Activated CD8-positive, alpha-beta memory T cell treated with anti-CD3 and anti-CD28 coated beads, Interleukin-2, amount 50 U/mL, for 1 hour (primary cell): ENCODE data around the gene WWOX.

Experiments
- DNase-seq: peaks from one replicate; pipeline ENCODE4 v3.0.0-alpha.2; 2020; ENCODE audit errors: extremely low read depth

Gene WWOX

DNA sequence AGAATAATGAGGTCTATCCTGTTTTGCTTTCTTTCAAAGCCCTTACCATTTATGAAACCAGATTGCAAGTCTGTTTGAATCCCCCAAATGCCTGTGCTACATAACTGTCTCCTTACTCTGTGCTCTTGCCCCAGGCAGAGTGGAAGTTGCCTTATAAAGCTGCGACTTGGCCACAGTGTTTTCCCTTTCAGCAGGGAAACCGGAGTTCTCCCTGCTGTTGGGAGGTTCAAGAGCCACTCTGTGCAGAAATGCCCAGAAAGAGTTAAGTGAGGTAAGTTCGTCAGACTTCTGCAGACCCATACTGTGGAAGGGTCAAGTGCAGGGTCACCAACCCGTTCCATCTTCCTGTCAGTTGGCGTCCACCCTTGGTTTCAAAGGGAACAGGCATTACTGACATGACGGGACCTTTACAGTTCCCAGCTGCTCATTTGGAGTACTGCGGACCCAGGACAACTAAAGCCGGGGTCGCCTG is 508.9 kb downstream of the WWOX start:
- no peak for DNase-seq

- DNase-seq: no peak
Observed at GRCh38 chr16:78609402-78610274, 510.2 kb downstream of the WWOX start.

- no peak for DNase-seq
Observed at GRCh38 chr16:78611318-78611717, 511.9 kb downstream of the WWOX start.

DNA sequence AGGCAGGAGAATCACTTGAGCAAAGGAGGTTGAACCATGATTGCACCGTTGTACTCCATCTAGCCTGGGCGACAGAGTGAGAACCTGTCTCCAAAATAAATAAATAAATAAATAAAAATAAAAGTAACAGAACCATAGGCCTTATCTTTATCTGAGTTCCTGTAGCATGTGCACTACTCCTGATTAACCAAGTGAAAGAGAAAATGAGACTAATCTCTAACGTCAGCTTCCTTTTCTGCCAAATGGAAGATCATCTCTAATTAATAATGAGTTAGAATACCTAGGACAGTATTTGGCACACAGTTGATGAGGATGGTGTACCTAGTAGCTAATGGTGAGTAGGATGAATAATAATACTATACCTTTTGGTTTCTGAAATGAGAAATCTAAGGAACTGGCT is 520.4 kb downstream of the WWOX start:
- no peak for DNase-seq

DNA sequence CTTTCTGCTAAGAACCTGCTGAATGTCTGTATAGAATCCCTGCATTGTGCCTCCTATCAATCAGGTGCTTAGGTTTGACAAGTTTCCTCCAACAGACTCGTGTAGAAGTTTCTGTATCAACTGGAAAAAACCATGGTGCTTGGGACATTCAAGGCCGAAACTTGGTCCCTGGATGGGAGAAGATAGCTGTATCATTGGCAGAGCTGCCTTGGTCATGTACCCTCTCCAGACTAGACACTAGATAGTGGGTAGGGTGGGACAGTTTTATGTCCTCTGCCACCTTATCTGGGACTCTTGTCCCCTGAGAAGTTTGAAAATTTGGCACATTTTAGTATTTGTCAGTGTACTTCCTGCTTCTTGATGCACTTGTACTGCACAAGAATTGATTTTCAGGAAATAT is 520.8 kb downstream of the WWOX start:
- no peak for DNase-seq

DNA sequence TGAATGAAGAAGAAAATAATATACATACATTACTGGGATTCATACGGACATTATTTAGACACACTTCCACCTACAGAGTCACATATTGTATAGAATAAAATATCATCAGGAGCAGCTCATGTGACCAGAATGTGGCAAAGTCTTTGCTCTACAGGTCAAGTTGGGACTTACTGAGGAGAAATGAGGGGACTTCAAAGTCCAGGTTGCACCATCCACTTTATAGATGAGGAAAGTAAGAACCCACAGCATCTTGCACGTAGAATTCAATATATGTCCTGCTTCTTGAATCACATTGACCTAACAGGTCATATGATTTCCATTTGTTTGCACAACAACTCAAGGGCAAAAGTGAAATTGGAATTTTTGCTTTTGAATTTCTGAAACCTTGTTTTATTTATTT is 524.3 kb downstream of the WWOX start:
- no peak for DNase-seq

GRCh38 chr16:78624366-78624765 is 524.9 kb downstream of the WWOX start:
- DNase-seq: no peak

- DNase-seq: no peak
Observed at GRCh38 chr16:78628461-78629045, 529.1 kb downstream of the WWOX start.

GRCh38 chr16:78629173-78629572 is 529.7 kb downstream of the WWOX start:
- no peak for DNase-seq

GRCh38 chr16:78630102-78630501 is 530.6 kb downstream of the WWOX start:
- no peak for DNase-seq

GRCh38 chr16:78633551-78633950 is 534.1 kb downstream of the WWOX start:
- DNase-seq: no peak

GRCh38 chr16:78635807-78636206 is 536.4 kb downstream of the WWOX start:
- DNase-seq: no peak

GRCh38 chr16:78638371-78638770 is 538.9 kb downstream of the WWOX start:
- no peak for DNase-seq

GRCh38 chr16:78639775-78640174 is 540.3 kb downstream of the WWOX start:
- DNase-seq: no peak

DNA sequence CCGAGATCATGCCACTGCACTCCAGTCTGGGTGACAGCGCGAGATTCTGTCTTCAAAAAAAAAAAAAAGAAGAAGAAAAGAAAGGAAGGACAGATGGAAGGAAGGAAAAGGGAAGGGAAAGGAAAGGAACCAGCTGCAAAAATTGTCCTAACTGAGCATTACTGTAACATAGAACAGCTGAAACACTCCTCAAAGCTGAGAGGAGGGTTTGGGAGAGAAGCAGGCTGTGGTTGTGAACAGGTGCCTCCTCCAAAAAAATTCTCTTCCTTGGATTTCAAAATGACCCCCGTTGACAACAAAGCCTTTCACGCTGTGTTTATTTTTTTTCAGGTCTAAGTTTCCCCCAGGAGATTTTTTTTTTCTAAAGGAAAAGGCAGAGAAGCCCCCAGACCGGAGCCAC is 541.4 kb downstream of the WWOX start:
- DNase-seq: no peak

DNA sequence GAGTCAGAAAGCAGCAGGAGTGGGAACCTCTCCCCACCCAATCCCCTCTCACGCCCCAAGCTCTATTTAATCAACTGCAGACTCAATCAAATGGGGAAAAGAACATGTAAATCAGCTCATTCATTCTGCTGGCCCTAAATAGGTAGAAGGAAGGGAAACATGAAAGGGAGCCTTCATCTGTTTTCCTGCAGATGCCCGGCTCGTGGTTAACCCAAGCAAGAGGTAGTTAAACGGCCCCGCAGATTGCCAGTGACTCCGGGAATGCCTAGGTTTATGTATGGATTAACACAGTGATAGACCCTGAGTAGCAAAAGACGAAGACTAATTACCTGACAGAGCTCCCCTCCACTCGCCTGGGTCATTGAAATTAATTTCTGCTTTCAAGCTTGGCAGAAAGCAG is 542.0 kb downstream of the WWOX start:
- no peak for DNase-seq

- DNase-seq: no peak
Observed at GRCh38 chr16:78642621-78643285, 543.3 kb downstream of the WWOX start.

GRCh38 chr16:78645657-78646056 is 546.2 kb downstream of the WWOX start:
- DNase-seq: no peak

DNA sequence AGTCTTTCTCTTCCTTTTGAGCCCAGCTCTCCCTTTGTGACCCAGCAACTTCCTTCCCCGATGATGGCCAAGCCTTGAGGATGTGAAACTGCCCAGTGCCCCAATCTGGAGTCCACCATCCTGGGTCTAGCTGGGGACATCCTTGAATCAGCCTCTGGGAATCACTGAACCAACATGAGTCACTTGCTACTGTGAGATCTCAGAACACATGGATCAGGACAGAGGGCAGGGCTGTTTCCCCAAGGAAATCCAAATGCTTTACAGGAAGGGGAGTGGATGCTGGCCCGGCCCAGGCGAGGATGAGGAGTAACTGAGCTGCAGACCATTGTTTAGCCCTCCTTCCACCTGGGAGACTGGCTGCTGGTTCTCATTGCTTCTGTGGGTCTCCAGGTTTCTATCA is 547.6 kb downstream of the WWOX start:
- DNase-seq: no peak

DNA sequence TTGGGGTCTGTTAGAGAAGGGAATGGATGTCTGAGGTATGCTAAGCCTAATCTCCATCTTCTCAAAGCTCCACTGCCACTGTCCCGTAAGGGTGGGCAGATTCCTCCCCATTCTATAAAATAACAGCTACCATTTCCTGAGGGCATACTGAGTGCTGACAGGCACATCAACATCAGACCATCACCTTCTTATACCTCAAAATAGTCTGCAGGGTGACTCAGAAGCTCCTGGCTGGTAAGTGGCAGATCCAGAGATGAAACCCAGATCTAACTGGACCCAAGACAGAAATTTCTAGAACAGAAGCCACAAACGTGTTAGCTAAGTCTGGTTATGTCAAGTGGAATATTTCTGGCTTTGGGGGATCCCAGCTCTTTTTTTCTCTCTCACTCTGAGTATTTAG is 548.0 kb downstream of the WWOX start:
- DNase-seq: no peak

DNA sequence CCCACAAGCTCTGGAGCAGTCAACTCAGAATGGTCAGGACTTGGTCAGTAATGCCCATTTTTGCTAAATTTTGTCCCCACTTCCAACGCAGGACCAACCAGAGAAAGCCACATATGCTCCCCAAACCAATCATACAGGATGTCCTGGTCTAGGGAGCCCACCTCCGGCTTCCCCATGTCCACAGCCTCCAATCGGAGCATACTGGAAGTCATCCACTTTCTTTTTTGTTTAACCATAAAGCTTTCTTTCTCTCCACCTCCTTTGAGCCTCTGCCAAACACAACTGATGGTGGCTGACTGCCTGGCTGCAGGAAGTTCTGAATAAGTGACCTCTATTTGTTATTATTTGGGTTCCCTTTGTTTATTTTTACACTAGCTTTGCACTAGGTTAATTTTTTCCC is 549.1 kb downstream of the WWOX start:
- DNase-seq: no peak

- DNase-seq: no peak
Observed at GRCh38 chr16:78650339-78651074, 551.1 kb downstream of the WWOX start.
